Memory B cell (primary cell): ENCODE data around the gene LRRC15.

ENCODE experiments used
- ATAC-seq: fragments of 150-1000 bp; cut with Tn5 transposase; 2 replicates; pipeline ENCODE4 v1.10.0; 2021; ENCODE audit warnings: low read depth, mild to moderate bottlenecking, moderate library complexity
- DNase-seq, 2 donors: peaks; one replicate each; pipeline ENCODE4 v3.0.0; 2022; ENCODE audit warnings: low spot score in 2 of 2
- H3K27ac Mint-ChIP-seq: one replicate; pipeline ENCODE4 v1.8.0; 2022; ENCODE audit warnings: mild to moderate bottlenecking, moderate library complexity, mixed read lengths
- H3K27me3 Mint-ChIP-seq: one replicate; pipeline ENCODE4 v1.8.0; 2022; ENCODE audit warnings: mixed read lengths
- H3K36me3 Mint-ChIP-seq: one replicate; pipeline ENCODE4 v1.8.0; 2022; ENCODE audit warnings: mild to moderate bottlenecking, mixed read lengths
- H3K4me1 Mint-ChIP-seq: one replicate; pipeline ENCODE4 v1.8.0; 2022; ENCODE audit warnings: mixed read lengths
- H3K4me3 Mint-ChIP-seq: one replicate; pipeline ENCODE4 v1.8.0; 2022; ENCODE audit warnings: mild to moderate bottlenecking, moderate library complexity, mixed read lengths
- H3K9me3 Mint-ChIP-seq: one replicate; pipeline ENCODE4 v1.8.0; 2022; ENCODE audit warnings: mixed read lengths

LRRC15 gene

DNA sequence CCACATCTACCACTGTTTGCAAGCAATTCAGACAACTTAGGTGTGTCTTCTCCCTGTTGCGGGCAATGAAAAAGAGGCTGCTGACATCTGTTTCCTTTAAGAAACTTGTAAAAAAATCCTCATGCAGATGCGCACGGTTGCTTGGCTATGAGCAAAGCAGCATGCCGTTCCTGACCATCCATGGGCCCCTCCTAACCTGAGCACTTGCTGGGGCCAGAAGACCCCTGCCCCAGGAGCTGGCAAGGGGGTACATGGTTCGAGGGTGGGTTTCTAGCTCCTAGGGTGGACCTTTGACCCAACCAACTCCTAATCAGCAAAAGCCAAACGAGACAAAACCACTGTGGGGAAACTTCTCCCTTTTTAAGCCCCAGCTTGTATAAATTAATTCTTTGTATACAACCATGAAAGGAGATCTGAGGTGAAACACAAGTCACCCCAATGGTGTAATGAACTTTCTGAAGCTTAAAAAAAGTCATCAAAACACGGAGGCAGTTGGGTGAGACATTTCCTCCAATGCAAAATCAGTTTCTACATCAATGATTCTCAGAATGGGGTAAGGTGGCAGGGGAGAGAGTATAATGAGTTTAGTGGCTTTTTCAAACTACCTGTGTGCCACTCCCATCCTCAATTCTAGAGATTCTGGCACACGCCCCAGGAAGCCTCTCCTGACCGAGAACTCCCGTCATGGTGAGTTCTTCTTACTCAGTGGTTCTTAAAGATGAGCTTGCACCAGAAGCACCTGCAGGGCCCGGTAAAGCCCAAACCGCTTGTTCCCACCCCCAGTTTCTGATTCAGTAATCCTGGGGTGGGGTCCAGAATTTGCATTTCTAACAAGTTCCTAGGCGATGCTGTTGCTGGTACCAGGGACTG, 62.5 kb downstream of the LRRC15 start:
- ATAC-seq = peak; percentile 68
- peak overlapping the region; percentile 94 for H3K27ac Mint-ChIP-seq
- peak; percentile 57 to 62 for DNase-seq
- peaks cover 2% of the 10 kb centered on the region for H3K9me3 Mint-ChIP-seq
- peak overlapping the region; percentile 73 for H3K4me3 Mint-ChIP-seq
- H3K36me3 Mint-ChIP-seq = peaks cover 2% of the 10 kb centered on the region
- H3K4me1 Mint-ChIP-seq = peaks cover 36% of the 10 kb centered on the region
- peaks cover 6% of the 10 kb centered on the region for H3K27me3 Mint-ChIP-seq

DNA sequence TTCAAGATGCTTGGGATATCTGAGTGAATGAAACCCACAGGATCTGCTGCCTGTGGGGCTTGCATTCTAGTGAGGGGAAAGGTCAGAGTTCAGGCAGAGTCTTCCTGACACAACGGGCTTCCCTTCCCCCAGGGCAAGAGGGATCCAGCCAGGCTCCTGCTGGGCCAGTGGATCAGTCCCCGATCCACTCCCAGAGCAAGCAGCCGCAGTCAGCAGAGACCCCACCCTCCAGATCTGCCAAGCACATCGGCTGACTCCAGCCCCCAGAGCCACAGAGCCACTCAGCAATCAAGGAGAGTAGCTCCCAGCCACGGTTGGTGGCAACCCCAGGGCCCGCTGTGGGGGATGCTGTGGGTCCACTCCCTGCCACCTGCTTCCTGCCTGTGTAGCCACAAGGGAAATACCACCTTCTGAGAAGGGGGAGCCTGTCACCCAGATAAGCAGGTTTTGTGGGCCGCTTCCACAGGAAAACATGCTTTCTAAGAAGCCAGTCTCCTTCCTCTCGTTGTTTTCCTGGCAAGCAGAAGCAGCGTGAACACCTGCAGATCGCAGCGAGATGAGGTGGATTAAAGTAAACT, 63.3 kb downstream of the LRRC15 start:
- H3K27ac Mint-ChIP-seq = peak overlapping the region; percentile 94

DNA sequence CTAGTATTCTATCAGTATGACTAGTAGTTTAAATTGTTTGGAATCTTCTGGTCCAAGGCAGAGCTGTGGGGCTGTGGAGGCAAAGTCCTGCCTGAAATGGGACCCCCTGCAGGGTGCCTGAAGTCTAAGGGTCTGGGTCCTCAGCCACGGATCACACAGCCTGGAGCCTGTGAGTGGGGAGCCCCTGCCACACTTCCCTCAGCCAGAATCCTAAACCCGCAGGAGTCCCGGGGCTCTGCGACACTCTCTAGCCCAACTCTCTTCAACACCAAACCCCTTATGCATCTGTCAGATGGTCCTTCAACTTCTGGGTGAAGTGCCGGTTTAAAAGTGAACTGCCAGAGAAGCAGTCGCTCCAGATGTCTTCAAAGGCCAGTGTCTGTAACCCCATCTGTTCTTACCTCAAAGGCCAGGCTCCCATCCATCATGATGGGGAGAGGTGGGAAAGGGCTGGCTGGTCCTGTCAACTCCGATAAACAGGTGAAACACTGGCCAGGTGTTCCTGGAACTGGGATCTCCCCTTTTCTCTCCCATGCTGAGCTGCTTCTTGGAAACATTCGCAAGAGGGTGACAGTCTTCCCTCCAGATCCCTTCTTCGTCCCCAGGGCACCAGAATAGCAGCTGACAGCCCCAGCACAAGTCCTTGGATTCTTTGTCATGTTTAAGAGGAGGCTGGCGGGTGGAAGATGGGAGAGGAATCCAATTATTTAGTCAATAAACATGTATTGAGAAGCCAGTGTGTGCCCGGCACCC, 64.0 kb downstream of the LRRC15 start:
- Mint-ChIP-seq H3K4me1 (peaks cover 32% of the 10 kb centered on the region), H3K4me3 (no peak overlapping the region), H3K27me3 (peaks cover 2% of the 10 kb centered on the region), H3K27ac (peak overlapping the region; percentile 94), H3K9me3 (peaks cover 2% of the 10 kb centered on the region), H3K36me3 (peaks cover 2% of the 10 kb centered on the region)
- no peak for ATAC-seq
- DNase-seq = no peak

More for the DNA sequence above, 63.3 kb downstream of the LRRC15 start:
- peaks cover 2% of the 10 kb centered on the region for H3K9me3 Mint-ChIP-seq
- peaks cover 36% of the 10 kb centered on the region for H3K4me1 Mint-ChIP-seq
- H3K27me3 Mint-ChIP-seq = peaks cover 6% of the 10 kb centered on the region
- ATAC-seq (peak; percentile 65), DNase-seq (peak; percentile 64 to 69)
- H3K4me3 Mint-ChIP-seq = peak overlapping the region; percentile 73
- H3K36me3 Mint-ChIP-seq = peaks cover 2% of the 10 kb centered on the region
